Measurements from ENCODE around the gene FSD2. TPM values are rescaled to one million over a fixed set of nuclear protein-coding genes. Genes with fewer than 3 reads are reported as not detected.

FSD2 gene
- total and polyA plus RNA-seq, 10 of the 15 experiments (the other 5 are each of a cell fraction or from before 2014, with no cell fraction given) = under 0.01 to 0.39 (median 0.07) TPM; not detected in 3

DNA sequence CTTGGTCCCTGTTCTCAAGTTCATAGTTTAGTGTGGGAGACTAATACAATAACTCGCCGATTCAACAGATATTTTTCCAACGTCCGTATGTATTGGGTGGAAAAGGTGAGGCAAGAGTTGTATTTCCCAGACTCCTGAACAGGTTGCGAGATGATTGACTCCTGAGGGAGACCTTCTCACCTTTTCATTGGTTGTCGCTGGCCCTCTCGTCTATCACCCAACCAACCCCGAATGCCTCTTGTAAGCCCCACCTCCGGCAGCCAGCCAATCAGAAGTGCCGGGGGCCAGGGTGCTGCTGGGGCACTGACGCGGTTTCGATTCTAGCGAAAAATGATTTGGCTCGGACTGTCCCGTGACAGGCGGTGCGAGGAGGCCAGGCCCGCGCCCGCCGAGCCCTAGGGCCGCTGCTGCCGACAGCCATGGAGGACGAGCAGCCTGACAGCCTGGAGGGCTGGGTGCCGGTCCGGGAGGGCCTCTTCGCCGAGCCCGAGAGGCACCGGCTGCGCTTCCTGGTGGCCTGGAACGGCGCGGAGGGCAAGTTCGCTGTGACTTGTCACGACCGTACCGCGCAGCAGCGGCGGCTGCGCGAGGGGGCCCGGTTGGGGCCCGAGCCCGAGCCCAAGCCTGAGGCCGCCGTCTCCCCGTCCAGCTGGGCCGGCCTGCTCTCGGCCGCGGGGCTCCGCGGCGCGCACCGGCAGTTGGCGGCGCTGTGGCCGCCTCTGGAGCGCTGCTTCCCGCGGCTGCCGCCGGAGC lies 3.6 kb upstream of the FSD2 start, which contains the start of gene WHAMM (continued):
- TF ChIP-seq, protein P1, sequence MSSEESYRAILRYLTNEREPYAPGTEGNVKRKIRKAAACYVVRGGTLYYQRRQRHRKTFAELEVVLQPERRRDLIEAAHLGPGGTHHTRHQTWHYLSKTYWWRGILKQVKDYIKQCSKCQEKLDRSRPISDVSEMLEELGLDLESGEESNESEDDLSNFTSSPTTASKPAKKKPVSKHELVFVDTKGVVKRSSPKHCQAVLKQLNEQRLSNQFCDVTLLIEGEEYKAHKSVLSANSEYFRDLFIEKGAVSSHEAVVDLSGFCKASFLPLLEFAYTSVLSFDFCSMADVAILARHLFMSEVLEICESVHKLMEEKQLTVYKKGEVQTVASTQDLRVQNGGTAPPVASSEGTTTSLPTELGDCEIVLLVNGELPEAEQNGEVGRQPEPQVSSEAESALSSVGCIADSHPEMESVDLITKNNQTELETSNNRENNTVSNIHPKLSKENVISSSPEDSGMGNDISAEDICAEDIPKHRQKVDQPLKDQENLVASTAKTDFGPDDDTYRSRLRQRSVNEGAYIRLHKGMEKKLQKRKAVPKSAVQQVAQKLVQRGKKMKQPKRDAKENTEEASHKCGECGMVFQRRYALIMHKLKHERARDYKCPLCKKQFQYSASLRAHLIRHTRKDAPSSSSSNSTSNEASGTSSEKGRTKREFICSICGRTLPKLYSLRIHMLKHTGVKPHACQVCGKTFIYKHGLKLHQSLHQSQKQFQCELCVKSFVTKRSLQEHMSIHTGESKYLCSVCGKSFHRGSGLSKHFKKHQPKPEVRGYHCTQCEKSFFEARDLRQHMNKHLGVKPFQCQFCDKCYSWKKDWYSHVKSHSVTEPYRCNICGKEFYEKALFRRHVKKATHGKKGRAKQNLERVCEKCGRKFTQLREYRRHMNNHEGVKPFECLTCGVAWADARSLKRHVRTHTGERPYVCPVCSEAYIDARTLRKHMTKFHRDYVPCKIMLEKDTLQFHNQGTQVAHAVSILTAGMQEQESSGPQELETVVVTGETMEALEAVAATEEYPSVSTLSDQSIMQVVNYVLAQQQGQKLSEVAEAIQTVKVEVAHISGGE (CRISPR knock-in tag; IDR thresholded peaks at IDR 0.05) = no peak
- TF ChIP-seq RBBP5 (conservative IDR thresholded peaks at IDR 0.05) = 0 out of 2 replicates have a peak, but pooled peaks have one; percentile 57
- TF ChIP-seq, protein P2, sequence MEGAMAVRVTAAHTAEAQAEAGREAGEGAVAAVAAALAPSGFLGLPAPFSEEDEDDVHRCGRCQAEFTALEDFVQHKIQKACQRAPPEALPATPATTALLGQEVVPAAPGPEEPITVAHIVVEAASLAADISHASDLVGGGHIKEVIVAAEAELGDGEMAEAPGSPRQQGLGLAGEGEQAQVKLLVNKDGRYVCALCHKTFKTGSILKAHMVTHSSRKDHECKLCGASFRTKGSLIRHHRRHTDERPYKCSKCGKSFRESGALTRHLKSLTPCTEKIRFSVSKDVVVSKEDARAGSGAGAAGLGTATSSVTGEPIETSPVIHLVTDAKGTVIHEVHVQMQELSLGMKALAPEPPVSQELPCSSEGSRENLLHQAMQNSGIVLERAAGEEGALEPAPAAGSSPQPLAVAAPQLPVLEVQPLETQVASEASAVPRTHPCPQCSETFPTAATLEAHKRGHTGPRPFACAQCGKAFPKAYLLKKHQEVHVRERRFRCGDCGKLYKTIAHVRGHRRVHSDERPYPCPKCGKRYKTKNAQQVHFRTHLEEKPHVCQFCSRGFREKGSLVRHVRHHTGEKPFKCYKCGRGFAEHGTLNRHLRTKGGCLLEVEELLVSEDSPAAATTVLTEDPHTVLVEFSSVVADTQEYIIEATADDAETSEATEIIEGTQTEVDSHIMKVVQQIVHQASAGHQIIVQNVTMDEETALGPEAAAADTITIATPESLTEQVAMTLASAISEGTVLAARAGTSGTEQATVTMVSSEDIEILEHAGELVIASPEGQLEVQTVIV (IDR thresholded peaks at IDR 0.05; ENCODE audit: borderline replicate concordance, partially characterized antibody) = no peak
- no peak for TF ChIP-seq BCL11A (IDR thresholded peaks at IDR 0.05; ENCODE audit: low read depth, low read length)
- TF ChIP-seq, protein P3, sequence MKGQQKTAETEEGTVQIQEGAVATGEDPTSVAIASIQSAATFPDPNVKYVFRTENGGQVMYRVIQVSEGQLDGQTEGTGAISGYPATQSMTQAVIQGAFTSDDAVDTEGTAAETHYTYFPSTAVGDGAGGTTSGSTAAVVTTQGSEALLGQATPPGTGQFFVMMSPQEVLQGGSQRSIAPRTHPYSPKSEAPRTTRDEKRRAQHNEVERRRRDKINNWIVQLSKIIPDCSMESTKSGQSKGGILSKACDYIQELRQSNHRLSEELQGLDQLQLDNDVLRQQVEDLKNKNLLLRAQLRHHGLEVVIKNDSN (IDR thresholded peaks at IDR 0.05; ENCODE audit: borderline replicate concordance, extremely low read length, insufficient read depth, low read depth, low read length) = no peak
- TF ChIP-seq ZNF24 (IDR thresholded peaks at IDR 0.05) = no peak
- no peak for TF ChIP-seq RAD51 (IDR thresholded peaks at IDR 0.05)
- TF ChIP-seq KDM1A (IDR thresholded peaks at IDR 0.05; ENCODE audit: borderline replicate concordance) = no peak
- TF ChIP-seq ZSCAN29 (IDR thresholded peaks at IDR 0.05) = no peak
- no peak for TF ChIP-seq ATF7 (IDR thresholded peaks at IDR 0.05; ENCODE audit: low read depth)
- TF ChIP-seq, protein P4, sequence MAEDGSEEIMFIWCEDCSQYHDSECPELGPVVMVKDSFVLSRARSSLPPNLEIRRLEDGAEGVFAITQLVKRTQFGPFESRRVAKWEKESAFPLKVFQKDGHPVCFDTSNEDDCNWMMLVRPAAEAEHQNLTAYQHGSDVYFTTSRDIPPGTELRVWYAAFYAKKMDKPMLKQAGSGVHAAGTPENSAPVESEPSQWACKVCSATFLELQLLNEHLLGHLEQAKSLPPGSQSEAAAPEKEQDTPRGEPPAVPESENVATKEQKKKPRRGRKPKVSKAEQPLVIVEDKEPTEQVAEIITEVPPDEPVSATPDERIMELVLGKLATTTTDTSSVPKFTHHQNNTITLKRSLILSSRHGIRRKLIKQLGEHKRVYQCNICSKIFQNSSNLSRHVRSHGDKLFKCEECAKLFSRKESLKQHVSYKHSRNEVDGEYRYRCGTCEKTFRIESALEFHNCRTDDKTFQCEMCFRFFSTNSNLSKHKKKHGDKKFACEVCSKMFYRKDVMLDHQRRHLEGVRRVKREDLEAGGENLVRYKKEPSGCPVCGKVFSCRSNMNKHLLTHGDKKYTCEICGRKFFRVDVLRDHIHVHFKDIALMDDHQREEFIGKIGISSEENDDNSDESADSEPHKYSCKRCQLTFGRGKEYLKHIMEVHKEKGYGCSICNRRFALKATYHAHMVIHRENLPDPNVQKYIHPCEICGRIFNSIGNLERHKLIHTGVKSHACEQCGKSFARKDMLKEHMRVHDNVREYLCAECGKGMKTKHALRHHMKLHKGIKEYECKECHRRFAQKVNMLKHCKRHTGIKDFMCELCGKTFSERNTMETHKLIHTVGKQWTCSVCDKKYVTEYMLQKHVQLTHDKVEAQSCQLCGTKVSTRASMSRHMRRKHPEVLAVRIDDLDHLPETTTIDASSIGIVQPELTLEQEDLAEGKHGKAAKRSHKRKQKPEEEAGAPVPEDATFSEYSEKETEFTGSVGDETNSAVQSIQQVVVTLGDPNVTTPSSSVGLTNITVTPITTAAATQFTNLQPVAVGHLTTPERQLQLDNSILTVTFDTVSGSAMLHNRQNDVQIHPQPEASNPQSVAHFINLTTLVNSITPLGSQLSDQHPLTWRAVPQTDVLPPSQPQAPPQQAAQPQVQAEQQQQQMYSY (CRISPR knock-in tag; IDR thresholded peaks at IDR 0.05) = no peak
- TF ChIP-seq POLR2AphosphoS2 (IDR thresholded peaks at IDR 0.05; ENCODE audit: low read depth, low read length) = peak; percentile 82
- peak; percentile 84; the same call in 1 of the 2 replicates for TF ChIP-seq SMARCA5 (IDR thresholded peaks at IDR 0.05)
- TF ChIP-seq NFYA (IDR thresholded peaks at IDR 0.05; ENCODE audit: borderline replicate concordance, low read depth, low read length) = peak; percentile 85
- TF ChIP-seq, protein P5, sequence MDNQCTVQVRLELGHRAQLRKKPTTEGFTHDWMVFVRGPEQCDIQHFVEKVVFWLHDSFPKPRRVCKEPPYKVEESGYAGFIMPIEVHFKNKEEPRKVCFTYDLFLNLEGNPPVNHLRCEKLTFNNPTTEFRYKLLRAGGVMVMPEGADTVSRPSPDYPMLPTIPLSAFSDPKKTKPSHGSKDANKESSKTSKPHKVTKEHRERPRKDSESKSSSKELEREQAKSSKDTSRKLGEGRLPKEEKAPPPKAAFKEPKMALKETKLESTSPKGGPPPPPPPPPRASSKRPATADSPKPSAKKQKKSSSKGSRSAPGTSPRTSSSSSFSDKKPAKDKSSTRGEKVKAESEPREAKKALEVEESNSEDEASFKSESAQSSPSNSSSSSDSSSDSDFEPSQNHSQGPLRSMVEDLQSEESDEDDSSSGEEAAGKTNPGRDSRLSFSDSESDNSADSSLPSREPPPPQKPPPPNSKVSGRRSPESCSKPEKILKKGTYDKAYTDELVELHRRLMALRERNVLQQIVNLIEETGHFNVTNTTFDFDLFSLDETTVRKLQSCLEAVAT (IDR thresholded peaks at IDR 0.05) = no peak
- 0 out of 2 replicates have a peak, but pooled peaks have one; percentile 7 for TF ChIP-seq RUNX3 (IDR thresholded peaks at IDR 0.05; ENCODE audit: low read length)
- peak; percentile 78 for TF ChIP-seq CREM (IDR thresholded peaks at IDR 0.05; ENCODE audit: low read depth)
- no peak for TF ChIP-seq STAT1 (conservative IDR thresholded peaks at IDR 0.05)

Measured in GM12878 (cell line).